Limb (tissue), 2 donors: Measurements from ENCODE around the gene NUDT4B.
"Not testable (repeated sequence)": the region's sequence is repeated elsewhere in the genome, so short reads cannot be mapped to it uniquely, and the experiment has no call there.

ENCODE experiments used
- DNase-seq, 2 donors: peaks; one replicate each; pipeline ENCODE4 v3.0.0-alpha.2; 2016; ENCODE audit errors: extremely low spot score in 2 of 2

NUDT4B gene

DNA sequence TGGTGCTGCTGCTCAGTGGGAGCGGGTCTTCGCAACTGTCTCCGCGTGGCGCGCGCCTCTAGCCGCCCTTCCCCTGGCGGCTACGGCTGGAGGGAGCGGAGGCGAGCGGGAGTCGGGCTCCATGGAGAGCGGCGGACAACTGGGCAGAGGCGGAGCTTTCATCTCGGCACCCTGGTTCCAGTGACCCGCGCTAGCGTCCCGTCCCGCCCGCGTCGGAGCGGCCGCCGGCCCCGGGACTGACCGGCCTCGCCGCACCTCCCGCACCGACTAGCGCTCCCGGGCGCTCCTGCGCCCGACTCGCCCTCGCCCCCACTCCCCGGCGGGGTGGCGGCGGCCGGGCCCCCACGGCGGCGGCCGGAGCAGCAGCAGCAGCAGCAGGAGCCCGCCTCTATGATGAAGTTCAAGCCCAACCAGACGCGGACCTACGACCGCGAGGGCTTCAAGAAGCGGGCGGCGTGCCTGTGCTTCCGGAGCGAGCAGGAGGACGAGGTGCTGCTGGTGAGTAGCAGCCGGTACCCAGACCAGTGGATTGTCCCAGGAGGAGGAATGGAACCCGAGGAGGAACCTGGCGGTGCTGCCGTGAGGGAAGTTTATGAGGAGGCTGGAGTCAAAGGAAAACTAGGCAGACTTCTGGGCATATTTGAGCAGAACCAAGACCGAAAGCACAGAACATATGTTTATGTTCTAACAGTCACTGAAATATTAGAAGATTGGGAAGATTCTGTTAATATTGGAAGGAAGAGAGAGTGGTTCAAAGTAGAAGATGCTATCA, at the start of gene NUDT4B:
TSS of gene NUDT4B (plus strand) at position 212 of the 772 bp plus-strand sequence. CDS start at position 391, 179 bp downstream.
- DNase-seq = not testable (repeated sequence)

DNA sequence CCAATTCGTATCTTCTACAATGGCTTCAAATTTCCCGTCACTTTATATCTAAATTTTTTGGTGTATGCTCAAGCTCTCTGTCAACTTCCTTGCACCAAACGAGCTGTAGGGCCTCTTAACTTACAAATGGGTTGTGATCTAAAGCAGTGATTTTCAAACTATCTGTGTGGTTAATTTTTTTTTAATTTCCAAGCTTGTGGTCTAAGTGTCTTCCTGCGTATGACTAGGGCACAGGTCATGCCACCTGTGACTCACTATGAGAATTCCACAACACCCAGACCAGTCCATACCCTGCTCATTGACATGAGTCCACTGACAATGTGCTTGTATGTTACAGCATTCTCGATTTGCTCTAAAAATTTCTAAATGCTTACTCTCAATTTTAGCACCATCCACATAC, 49.2 kb upstream of the NUDT4B start:
- not testable (repeated sequence) for DNase-seq

DNA sequence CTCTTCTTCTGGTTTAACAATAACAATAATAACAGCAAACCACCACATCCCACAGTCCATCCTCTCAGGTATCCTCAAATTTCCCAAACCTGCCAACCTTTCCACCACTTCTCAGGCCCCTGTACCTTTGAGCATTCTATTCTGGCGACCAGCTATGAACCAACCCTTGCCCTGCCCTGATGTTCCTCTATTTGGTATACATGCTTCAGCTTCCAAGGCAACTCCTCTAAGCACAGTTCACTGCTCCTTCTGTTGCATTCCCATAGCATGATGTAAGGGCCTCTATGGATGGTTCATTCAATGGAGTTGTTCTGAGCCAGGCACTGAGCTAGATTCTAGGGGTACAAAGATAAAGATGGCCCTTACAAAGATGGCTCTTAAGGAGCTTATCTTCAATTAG, 46.3 kb upstream of the NUDT4B start:
- not testable (repeated sequence) for DNase-seq

DNA sequence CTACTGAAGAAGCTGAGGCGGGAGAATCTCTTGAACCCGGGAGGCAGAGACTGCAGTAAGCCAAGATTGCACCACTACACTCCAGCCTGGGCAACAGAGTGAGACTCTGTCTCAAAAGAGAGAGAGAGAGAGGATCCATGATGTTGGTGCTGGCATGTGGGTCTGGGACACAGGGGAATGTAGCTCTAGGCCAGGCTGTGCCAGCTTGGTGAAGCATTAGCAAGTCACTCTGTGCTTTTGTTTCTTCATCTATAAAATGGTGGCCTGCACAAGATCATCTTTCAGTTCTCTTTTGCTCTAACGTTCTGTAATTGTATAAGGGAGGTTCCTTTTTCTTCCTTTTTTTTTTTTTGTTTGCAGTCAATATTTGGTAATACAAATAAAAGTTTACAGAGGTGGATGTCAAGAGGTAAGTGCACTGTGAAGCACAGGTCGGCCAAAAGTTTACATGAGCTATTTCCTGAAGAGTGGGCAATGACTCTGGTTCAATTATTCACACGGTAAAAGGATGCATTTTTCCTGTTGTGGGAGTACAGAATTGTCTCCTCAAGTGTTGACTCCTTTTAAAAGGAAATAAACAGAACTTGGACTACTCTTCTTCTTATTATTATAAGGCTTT, 44.5 kb upstream of the NUDT4B start:
- not testable (repeated sequence) for DNase-seq

DNA sequence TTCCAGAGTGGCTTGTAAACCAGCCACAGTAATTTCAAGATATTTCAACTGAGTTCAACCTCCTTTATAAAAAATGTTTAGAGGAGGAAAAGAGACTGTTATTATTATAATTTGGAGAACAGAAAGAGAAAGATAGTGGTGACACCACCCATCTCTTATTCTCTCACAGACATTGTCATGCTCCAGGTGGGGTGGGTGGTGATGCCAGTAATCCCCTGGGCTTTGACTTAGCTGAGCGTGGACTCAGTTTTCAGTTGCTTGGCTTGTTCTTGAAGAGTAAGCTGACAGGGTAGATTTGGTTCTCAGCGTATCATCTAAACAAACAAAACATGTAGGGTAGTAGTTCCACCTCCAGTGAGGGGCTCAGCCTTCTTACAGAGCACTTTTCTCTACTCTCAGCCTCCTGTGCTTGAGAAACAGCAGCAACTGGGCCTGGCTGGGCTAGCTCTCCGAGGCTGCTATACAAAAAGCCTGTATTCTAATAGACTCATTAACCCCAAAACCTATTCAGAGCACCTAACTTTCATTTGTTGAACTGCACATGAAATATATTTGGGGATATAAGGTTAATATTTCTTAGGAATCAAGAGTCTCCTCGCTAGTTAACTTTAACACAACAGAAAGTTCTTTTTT, 43.1 kb upstream of the NUDT4B start:
- DNase-seq = not testable (repeated sequence)

DNA sequence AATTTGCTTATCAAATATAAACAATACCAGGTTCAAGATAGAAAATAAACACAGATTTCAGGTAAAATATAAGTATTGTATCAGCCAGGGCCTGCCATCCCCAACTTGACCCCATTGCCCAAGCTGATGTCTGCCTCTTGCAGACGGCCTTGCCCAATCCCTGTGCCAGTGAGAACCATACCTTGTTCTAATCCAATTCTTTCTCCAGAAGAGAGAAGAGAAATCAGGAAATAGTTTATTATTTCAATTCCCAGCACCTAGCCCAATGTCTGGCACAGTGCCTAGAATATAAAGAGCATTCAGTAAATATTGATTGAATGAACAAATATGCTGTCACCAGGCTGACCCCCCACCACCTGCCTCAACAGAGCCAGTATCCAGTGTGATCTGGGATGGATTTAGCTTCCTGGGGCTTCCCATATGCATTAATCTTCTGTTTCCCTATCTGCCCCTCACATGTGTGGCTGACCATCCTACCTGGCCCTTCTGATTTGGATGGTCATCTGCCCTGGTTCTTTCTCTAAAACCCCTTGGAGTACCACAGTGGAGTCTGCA, 39.7 kb upstream of the NUDT4B start:
- DNase-seq = not testable (repeated sequence)

DNA sequence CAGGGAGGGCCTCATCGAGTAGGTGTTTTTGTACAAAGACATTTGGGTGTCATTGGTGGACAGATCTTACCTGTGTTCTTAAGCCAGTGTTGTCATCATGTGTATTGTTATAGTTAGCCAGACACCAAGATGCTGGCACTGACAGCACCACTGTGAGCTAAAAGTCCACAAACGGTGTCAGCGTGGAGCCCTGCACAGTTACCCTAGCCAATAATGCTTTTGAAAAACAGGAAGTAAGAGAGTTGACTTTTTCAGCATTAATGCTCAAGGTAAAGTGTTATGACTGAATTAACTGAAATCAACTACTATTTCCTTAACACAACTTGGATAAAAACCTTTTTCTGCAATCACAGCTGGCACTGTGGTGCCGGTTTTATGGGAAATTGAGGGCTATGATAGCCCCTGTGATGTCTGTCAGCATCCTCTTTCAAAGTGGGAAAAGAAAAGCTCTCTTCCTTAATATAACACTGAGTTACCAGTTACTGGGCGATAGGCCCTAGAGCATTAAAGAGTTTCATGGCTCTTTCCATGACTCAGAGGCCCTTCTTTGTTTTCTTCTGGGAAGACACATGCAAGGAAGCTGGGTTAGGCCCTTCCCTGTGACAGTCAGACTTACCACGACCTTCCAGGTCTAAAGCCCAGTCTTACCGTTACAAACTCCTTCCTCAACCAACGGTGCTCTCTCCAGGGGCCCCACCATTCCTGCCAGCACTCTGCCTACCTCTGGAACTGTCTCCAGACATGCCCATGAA, 37.6 kb upstream of the NUDT4B start:
- not testable (repeated sequence) for DNase-seq

DNA sequence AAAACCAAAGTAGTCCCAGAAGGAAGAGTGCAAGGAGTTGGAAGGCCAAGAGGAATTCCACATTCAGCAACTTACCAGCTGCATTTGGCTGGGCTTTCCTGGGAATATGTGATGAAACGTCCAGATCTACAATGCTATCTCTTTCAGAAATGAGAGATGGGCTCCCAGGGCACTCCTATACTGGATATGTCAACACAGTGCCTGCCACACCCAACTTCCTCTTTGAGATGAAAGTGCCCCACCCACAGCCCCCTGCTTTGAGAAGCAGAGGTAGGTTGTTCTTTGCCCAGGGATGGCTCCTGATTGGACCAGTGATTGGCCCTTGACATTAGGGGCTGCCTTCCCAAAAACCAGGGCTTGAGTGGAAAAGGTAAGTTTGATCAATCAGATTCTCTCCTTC, 36.2 kb upstream of the NUDT4B start:
- DNase-seq = not testable (repeated sequence)

DNA sequence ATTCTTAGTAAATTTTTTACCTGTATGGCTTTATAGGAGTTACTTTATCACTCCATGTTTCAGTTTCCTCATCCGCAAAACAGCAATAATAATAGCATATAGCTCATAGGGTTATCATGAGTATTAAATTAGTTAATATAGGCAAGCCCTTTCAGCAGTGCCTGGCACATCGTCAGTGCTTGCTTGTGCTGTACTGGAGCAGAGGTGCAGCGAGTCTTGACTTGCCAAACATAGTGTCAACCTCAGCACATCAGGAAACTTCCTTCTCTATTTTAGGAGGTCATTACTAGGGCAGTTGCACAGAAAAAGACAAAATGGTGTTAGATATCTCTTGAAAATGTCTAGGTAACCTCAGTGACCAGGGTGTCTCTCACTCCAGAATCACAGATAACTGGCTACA, 33.1 kb upstream of the NUDT4B start:
- not testable (repeated sequence) for DNase-seq

DNA sequence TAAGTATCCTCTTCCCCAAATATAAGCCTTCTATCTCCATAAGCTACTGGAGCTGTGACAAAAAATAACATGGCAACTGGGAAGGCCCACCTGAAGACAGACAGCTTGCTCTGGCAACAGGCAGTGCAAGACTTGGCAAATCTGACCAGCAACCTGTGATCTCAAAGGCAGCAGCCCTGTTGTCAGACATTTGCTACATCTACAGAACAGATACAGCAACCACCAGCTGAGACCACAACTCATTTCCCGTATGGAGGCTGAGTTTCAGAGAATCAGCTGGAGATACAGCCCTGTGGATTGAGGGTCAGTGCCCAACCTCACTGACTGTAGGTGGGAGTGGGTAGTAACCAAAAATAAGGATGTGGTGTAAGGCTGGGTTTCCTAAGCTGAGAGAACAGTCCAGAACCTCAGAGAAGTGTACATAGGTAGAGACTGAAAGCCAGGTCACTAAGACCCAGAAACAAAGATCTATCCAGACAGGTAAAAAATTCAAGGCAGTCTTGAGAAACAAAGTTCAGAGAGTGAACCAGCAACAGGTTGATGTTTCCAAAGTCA, 31.5 kb upstream of the NUDT4B start:
- not testable (repeated sequence) for DNase-seq

DNA sequence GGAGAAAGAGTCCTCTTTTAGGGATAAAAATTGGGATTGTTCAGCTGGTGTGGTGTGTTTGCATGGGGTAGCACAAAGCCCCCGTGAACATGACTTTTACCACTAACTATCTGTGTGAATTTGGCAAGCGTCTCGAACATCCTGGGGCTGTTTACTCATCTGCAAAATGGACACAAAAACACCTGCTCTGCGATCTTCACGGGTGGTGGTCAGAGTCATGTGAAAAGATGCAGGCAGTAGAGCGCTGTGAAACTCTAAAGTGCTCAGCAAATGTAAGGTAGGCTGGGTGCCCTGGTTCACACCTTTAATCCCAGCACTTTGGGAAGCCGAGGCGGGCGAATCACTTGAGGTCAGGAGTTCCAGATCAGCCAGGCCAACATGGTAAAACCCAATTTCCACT, 27.7 kb upstream of the NUDT4B start:
- DNase-seq = not testable (repeated sequence)

DNA sequence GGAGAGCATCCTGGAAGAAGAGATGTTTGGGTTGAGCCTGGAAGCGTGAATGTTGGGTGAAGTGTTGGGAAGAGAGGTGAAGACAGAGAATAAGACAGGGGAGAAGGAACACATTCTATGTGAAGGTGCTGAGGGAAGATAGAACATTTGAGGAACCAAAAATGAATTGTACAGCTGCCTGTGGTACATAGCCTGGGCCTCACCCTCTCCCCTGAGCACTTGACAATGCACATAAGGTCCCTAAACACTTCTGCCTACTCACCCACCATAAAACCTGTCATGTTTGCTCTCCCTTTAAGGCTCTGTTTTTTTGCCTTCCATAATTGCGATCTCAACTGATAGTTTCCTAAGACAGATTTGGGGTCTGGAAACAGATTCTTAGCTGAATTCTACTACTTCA, 25.8 kb upstream of the NUDT4B start:
- not testable (repeated sequence) for DNase-seq

DNA sequence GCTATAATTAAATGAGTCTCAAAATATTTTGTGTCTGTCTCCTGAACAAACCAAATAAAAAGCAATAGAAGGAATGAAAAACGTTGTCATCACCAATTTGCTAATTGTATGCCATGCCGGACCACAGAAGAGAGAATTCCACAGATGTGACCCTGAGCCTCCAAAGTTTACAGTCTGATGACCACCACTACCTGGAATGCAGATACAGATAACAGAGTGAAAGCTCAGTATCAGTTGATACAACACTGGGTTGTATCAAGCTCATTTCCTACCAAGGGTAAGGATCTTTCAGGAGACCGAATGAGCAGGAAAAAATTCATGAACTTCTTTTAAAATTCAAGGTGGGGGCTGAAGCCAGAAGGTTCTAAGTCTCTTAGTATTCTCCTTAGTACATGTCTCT, 25.1 kb upstream of the NUDT4B start:
- not testable (repeated sequence) for DNase-seq

DNA sequence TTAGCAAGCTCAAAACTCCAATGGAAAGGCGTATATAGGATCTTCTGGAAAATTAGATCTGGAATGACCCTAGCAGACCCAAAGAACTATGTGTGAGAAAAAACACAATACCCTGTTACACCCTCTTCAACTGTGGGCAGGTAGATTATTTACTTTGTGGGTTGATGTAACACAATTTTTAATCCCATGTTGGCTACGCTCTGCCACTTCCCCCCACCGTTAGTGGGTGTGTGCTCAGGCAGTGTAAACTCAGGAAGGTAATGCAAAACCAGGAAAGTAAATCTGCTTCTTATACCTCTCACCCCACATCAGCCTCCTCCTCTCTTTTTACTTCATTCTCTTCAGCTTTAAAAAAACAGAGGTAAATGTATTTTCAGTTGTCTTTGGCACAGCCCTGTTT, 23.7 kb upstream of the NUDT4B start:
- not testable (repeated sequence) for DNase-seq

DNA sequence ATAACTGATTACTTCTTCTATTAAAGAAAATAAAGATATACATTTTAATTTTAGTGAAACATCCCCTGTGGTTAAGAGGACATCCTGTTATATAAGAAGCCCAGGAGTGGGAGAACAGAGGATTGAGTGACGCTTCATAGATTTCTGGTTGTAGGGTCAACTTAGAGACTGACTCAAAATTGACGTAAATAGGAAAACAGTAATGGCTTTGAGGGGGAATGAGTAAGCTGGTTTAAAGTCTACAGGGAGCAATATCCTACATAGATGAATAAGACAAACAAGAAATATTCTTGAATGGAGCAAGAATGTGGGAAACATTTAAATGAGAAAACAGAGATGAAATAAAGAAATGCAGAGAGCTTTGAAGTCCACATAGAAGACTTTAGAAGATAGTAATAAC, 20.7 kb upstream of the NUDT4B start:
- DNase-seq = not testable (repeated sequence)

DNA sequence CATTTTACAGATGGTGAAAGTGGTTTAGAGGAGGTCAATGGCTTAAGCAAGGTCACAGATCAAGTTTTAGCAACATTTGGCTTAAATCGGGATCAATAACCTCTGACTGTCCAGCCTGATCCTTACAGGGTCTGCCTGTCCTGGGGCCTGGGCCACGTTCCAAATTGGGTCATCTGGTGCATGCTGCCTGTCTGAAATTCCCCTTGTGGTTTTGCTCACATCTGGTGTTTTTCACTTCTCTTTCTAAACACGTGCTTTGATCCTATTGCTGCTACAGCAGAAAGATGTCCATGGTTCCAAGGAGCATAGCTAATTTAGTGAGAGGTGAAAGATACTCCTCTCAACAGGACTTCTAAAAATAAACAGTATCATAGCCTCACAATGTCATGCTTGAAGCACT, 19.4 kb upstream of the NUDT4B start:
- DNase-seq = not testable (repeated sequence)

DNA sequence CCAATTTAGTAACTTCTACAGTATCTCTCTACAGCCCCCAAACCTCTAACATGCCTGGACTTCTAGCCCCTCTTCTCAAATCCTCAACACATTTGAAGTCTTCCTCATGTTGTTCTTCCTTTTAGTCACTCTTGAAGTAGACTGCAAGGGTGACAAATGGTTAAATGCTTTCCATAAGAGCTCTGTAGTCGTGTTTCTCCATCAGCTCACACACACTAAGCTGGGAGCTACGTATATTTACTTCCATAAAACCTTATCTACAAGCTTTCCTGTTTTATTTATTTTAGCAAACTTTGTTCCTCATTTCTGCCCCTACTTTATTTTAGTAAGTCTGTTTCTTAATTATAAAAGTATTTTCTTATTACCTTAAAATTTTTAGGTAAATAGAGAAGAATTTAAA, 19.0 kb upstream of the NUDT4B start:
- not testable (repeated sequence) for DNase-seq

DNA sequence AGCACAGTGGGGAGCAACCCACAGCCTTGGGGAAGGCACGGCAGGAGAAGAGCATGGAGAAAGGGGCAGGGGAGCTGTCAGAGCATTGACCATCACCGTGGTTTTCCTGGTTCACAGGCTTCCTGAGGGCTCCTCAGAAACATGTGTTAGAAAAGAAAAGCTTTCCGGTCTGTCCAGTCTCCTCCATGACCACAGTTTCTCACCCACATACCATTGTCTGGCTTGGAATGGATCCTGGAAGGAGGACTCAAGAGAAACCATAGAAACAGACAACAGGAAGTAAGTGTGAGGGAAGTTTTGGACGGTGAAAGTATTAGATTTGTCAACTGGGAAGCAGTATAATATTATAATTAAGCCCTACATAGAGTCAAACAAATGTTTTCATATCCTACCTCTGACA, 16.3 kb upstream of the NUDT4B start:
- not testable (repeated sequence) for DNase-seq

DNA sequence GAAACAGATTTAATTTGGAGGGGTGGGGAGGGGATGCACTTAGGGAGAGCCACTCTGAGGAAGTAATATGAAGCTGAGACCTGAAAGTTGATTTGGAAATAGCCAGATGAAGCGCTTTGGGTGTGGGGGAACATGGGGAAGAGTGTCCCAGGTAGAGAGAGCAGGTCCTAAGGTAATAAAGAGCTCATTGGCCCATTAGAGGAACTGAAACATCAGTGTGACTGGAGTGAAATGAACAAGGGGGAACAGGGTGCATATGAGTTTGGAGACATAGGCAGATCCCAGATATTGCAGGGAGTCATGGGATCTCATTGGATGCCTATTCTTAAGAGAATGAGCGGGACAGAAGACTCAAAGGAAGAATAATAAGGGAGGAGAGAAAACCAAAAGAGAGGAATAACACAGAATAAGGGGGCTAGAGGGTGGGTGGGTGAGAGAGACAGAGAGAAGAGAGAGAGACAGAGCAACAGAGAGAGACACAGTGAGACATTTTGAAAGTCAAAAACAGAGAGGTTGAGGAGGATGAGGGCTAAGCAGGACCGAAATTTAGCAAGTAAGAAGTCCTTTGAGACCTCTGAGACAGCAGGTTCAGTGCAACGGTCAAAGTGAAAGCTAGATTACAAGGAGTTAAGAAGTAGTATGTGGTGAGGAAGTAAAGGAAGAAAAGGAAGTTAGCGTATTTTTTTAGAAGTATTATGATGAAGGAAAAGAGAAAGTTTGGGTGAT, 14.8 kb upstream of the NUDT4B start:
- DNase-seq = not testable (repeated sequence)

DNA sequence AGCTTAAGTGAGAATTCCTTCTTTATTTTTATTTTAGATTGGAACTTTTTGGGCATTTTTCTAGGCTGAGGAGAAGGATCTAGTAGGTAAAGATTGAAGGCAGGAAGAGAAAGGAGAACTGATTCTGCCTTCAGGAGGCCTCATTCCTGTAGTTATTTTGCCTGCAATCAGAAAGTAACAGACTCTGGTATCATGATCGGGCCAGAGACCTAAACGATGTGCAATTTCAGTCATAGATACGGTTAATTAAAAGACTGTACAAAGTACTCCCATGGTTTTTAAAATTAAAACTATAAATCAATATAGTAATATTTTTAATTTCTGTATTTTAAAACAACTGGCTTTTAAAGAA, 14.3 kb upstream of the NUDT4B start:
- DNase-seq = not testable (repeated sequence)
